Choroid plexus epithelial cell (primary cell): ENCODE data around the gene RIGI.
A peak's percentile ranks its signal among the peaks of the same experiment; 100 is the strongest.

ENCODE experiments used
- DNase-seq: peaks from one replicate; pipeline ENCODE4 v3.0.0-alpha.2; 2010; ENCODE audit warnings: low read depth
- H3K4me3 ChIP-seq: 2 replicates; pipeline ENCODE4 v1.5.1; 2011; ENCODE audit warnings: low read depth, mild to moderate bottlenecking, control low read depth, low read length, moderate library complexity
- CTCF ChIP-seq: conservative IDR thresholded peaks from 2 replicates; pipeline ENCODE4 v1.5.1; 2011; ENCODE audit warnings: low read depth, mild to moderate bottlenecking, control low read depth, inconsistent platforms, low read length, moderate library complexity

The RIGI gene

GRCh38 chr9:32526041-32526706 is at the start of gene RIGI:
RIGI (minus strand) TSS chr9:32526196; CDS start chr9:32526166, 30 bp downstream.
- TF ChIP-seq CTCF = peak; percentile 66
- peak; percentile 94 for DNase-seq
- H3K4me3 ChIP-seq = peak within 1 kb of the TSS; percentile 83

GRCh38 chr9:32574858-32575257 is 48.9 kb upstream of the RIGI start:
- TF ChIP-seq CTCF = no peak
- H3K4me3 ChIP-seq = no peak overlapping the region
- DNase-seq = no peak

- DNase-seq = no peak
- no peak overlapping the region for H3K4me3 ChIP-seq
Measured at GRCh38 chr9:32573821-32574220, 47.8 kb upstream of the RIGI start.

GRCh38 chr9:32572900-32573523 is 47.0 kb upstream of the RIGI start, which contains the start of gene NDUFB6:
NDUFB6 (minus strand) TSS chr9:32573159; CDS start chr9:32573060, 99 bp downstream.
- peak within 1 kb of the TSS; percentile 92 for H3K4me3 ChIP-seq
- DNase-seq = peak; percentile 92
- no peak for TF ChIP-seq CTCF

More at GRCh38 chr9:32573821-32574220, 47.8 kb upstream of the RIGI start:
- TF ChIP-seq CTCF = no peak

DNA sequence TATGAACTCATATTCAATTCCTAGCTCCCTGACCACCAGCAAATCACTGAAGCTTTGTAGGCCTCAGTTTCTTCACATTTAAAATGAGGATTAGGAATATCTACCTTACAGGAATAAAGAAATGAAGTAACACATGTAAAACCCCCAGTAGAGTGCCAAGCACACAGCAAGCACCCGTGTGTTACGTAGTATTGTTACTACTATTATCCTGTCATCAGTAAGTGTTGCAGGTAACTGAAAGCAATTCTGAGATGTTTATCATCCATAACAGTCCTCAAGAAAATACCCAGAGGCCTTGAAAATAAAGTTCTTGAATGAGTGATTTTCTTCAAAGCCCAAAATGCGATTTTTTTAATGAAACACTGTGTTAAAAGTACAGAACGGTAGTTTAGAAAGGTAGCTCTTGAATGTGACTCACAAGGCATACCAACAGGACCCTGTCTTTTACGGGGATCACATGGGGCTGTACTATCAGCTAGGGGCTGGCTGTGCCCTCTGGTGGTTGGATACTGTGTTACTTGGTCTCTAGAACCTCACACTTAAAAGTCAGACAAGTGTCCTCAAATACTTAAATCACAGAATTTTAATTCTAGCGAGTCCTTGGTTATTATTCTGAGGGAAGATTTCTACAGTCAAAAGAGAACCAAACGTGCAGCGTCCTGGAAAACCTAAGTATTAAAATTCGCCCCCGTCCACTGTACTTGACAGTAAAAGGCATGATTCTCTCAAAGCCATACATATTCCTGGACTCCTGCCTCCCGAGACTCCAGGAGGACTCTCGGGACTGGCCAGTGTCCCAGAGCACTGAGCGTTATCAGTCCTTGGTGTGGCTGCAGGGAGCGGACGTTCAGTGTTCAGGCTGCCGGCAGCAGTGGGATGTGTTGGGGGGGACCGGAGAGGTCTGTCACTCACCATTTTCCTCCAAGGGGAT is 46.2 kb upstream of the RIGI start:
- peak; percentile 84 for TF ChIP-seq CTCF
- peak overlapping the region; percentile 92 for H3K4me3 ChIP-seq
- peak; percentile 89 for DNase-seq

GRCh38 chr9:32570262-32570661 is 44.3 kb upstream of the RIGI start:
- TF ChIP-seq CTCF = no peak
- no peak overlapping the region for H3K4me3 ChIP-seq
- no peak for DNase-seq
